HepG2 (cell line): Measurements from ENCODE around the gene CAGE1. TPM values are rescaled to one million over a fixed set of nuclear protein-coding genes. Genes with fewer than 3 reads are reported as not detected.

Source experiments
- CHD4 ChIP-seq: fragments of 200-600 bp; sonication (generic); IDR thresholded peaks from 2 replicates; pipeline ENCODE4 v1.7.0; 2017; ENCODE audit warnings: mild to moderate bottlenecking, low read length, borderline replicate concordance
- DPF2 ChIP-seq: sonication (generic); formaldehyde crosslinking; IDR thresholded peaks from 2 replicates; pipeline ENCODE4 v1.4.0; 2020; ENCODE audit warnings: mild to moderate bottlenecking, low read depth, missing genetic modification reagents, borderline replicate concordance
- EZH2 ChIP-seq: conservative IDR thresholded peaks from 2 replicates; pipeline ENCODE4 v1.6.1; 2012; ENCODE audit warnings: mild to moderate bottlenecking, low read depth, low read length, moderate library complexity
- GTF3A ChIP-seq: sonication (generic); formaldehyde crosslinking; conservative IDR thresholded peaks from 2 replicates; pipeline ENCODE4 v1.4.0; 2020; ENCODE audit warnings: mild to moderate bottlenecking, missing genetic modification reagents
- MTF2 ChIP-seq: sonication (generic); formaldehyde crosslinking; IDR thresholded peaks from 2 replicates; pipeline ENCODE4 v1.5.0; 2020; ENCODE audit warnings: missing genetic modification reagents, borderline replicate concordance
- ONECUT2 ChIP-seq: sonication (generic); formaldehyde crosslinking; IDR thresholded peaks from 2 replicates; pipeline ENCODE4 v1.4.0; 2020; ENCODE audit warnings: missing genetic modification reagents
- SALL2 ChIP-seq: sonication (generic); formaldehyde crosslinking; IDR thresholded peaks from 2 replicates; pipeline ENCODE4 v1.8.1; 2023; ENCODE audit warnings: mild to moderate bottlenecking, missing genetic modification reagents, inconsistent platforms
- SMYD3 ChIP-seq: sonication (generic); formaldehyde crosslinking; IDR thresholded peaks from 2 replicates; pipeline ENCODE4 v1.8.1; 2023; ENCODE audit warnings: mild to moderate bottlenecking, missing genetic modification reagents
- SRSF4 ChIP-seq: fragments of 200-400 bp; formaldehyde crosslinking; IDR thresholded peaks from one replicate; pipeline ENCODE4 v1.6.1; 2018; ENCODE audit warnings: mild to moderate bottlenecking, low read depth, low read length, moderate library complexity; ENCODE audit not compliant: poor library complexity, severe bottlenecking
- TAF1 ChIP-seq: sonication (generic); formaldehyde crosslinking; IDR thresholded peaks from 2 replicates; pipeline ENCODE4 v1.4.0; 2020; ENCODE audit warnings: missing genetic modification reagents
- TEF ChIP-seq: sonication (generic); formaldehyde crosslinking; IDR thresholded peaks from 2 replicates; pipeline ENCODE4 v1.5.0; 2020; ENCODE audit warnings: missing genetic modification reagents
- TFE3 ChIP-seq: IDR thresholded peaks from 2 replicates; pipeline ENCODE4 v1.6.1; 2016
- U2AF1 ChIP-seq: fragments of 200-400 bp; formaldehyde crosslinking; optimal IDR thresholded peaks from 2 replicates; pipeline ENCODE3; 2017; ENCODE audit warnings: mild to moderate bottlenecking, low read depth, low read length
- ZBTB25 ChIP-seq: IDR thresholded peaks from 2 replicates; pipeline ENCODE4 v1.6.1; 2018; ENCODE audit warnings: missing genetic modification reagents
- ZEB1 ChIP-seq: IDR thresholded peaks from 2 replicates; pipeline ENCODE4 v1.6.1; 2012; ENCODE audit warnings: mild to moderate bottlenecking, low read depth, inconsistent platforms; ENCODE audit not compliant: insufficient replicate concordance
- ZFP36 ChIP-seq: fragments of 150-350 bp; IDR thresholded peaks from 2 replicates; pipeline ENCODE4 v1.6.1; 2018; ENCODE audit warnings: borderline replicate concordance, low read length, low read depth; ENCODE audit not compliant: partially characterized antibody
- ZNF280B ChIP-seq: sonication (generic); formaldehyde crosslinking; IDR thresholded peaks from 2 replicates; pipeline ENCODE4 v1.5.0; 2020; ENCODE audit warnings: missing genetic modification reagents, mild to moderate bottlenecking, borderline replicate concordance
- ZNF468 ChIP-seq: sonication (generic); formaldehyde crosslinking; IDR thresholded peaks from 2 replicates; pipeline ENCODE4 v1.8.0; 2022; ENCODE audit warnings: mild to moderate bottlenecking, moderate library complexity, missing genetic modification reagents
- ZNF543 ChIP-seq: sonication (generic); formaldehyde crosslinking; IDR thresholded peaks from 2 replicates; pipeline ENCODE4 v1.4.0; 2020; ENCODE audit warnings: mild to moderate bottlenecking, missing genetic modification reagents
- ZNF558 ChIP-seq: sonication (generic); formaldehyde crosslinking; IDR thresholded peaks from 2 replicates; pipeline ENCODE4 v1.9.0; 2022; ENCODE audit warnings: mild to moderate bottlenecking, missing genetic modification reagents, borderline replicate concordance
- polyA plus RNA-seq, 8 experiments: library from polyadenylated mRNA; depleted of rRNA in 3 of 8; stranded (reverse) in 7 of 8; unstranded in 1 of 8; fragments of >200 nt; fragmentation: Illumina TruSeq in 4 of 8; extraction: Trizol in 4 of 8; gene quantifications; 2 replicates each; pipeline versions ENCODE4 v1.2.1 to v1.2.3, GENCODE V29; 2011 to 2016; ENCODE audit warnings: low read depth in 4 of 8, missing spikeins in 1 of 8, mixed read lengths in 1 of 8; ENCODE audit not compliant: insufficient read depth in 1 of 8
- total RNA-seq, 5 experiments: library from RNA; depleted of rRNA; stranded (reverse); fragments of >200 nt; fragmentation: Illumina TruSeq; extraction: Trizol; gene quantifications; 2 replicates each; pipeline ENCODE4 v1.2.3, GENCODE V29; 2016; ENCODE audit warnings: low read depth in 1 of 5
- TF ChIP-seq, protein P1 (sequence below): sonication (generic); formaldehyde crosslinking; IDR thresholded peaks from 2 replicates; pipeline ENCODE4 v1.5.1; 2020; ENCODE audit warnings: mild to moderate bottlenecking, missing genetic modification reagents

CAGE1 gene
- total and polyA plus RNA-seq, 2 of the 13 experiments (the other 11 are each of a cell fraction or from before 2014, with no cell fraction given), result 0.03 to 0.15 TPM

GRCh38 chr6:7389451-7390225 is at the start of gene CAGE1, which contains the start of gene RIOK1 (continued):
- TF ChIP-seq, protein P1, sequence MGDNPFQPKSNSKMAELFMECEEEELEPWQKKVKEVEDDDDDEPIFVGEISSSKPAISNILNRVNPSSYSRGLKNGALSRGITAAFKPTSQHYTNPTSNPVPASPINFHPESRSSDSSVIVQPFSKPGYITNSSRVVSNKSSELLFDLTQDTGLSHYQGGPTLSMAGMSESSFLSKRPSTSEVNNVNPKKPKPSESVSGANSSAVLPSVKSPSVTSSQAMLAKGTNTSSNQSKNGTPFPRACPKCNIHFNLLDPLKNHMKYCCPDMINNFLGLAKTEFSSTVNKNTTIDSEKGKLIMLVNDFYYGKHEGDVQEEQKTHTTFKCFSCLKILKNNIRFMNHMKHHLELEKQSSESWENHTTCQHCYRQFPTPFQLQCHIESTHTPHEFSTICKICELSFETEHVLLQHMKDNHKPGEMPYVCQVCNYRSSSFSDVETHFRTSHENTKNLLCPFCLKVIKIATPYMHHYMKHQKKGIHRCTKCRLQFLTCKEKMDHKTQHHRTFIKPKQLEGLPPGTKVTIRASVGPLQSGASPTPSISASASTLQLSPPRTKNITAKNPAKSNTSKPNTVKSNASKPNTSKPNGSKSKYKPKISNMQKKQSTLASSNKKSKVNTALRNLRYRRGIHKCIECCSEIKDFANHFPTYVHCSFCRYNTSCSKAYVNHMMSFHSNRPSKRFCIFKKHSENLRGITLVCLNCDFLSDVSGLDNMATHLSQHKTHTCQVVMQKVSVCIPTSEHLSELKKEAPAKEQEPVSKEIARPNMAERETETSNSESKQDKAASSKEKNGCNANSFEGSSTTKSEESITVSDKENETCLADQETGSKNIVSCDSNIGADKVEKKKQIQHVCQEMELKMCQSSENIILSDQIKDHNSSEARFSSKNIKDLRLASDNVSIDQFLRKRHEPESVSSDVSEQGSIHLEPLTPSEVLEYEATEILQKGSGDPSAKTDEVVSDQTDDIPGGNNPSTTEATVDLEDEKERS (CRISPR knock-in tag), result 0 out of 2 replicates have a peak, but pooled peaks have one; percentile 46
- TF ChIP-seq TEF (CRISPR knock-in tag), result no peak
- TF ChIP-seq SALL2 (CRISPR knock-in tag), result peak; percentile 93; the same call in 1 of the 2 replicates
- TF ChIP-seq EZH2, result no peak
- no peak for TF ChIP-seq SRSF4
- TF ChIP-seq ZEB1, result peak; percentile 81
- TF ChIP-seq TAF1 (CRISPR knock-in tag), result peak; percentile 97
- peak; percentile 65 for TF ChIP-seq SMYD3 (CRISPR knock-in tag)
- no peak for TF ChIP-seq ONECUT2 (CRISPR knock-in tag)
- TF ChIP-seq ZNF558 (CRISPR knock-in tag), result peak; percentile 97
- TF ChIP-seq ZNF280B (CRISPR knock-in tag), result peak; percentile 92
- TF ChIP-seq ZFP36, result no peak
- TF ChIP-seq CHD4, result no peak
- peak; percentile 81 for TF ChIP-seq TFE3 (CRISPR knock-in tag)
- TF ChIP-seq U2AF1, result peak; percentile 59
- TF ChIP-seq ZNF468 (CRISPR knock-in tag), result 0 out of 2 replicates have a peak, but pooled peaks have one; percentile 53
- no peak for TF ChIP-seq DPF2 (CRISPR knock-in tag)
- TF ChIP-seq GTF3A (CRISPR knock-in tag), result peak; percentile 45; the same call in 1 of the 2 replicates
- no peak; the same call in none of the 2 replicates for TF ChIP-seq ZBTB25 (CRISPR knock-in tag)
- TF ChIP-seq ZNF543 (CRISPR knock-in tag), result peak; percentile 87
- TF ChIP-seq MTF2 (CRISPR knock-in tag), result peak; percentile 91
